ENCODE measurements around the gene KCNK6. TPM values are rescaled to one million over a fixed set of nuclear protein-coding genes. Genes with fewer than 3 reads are reported as not detected.
"Not testable (repeated sequence)": the region's sequence is repeated elsewhere in the genome, so short reads cannot be mapped to it uniquely, and the experiment has no call there.

Gene KCNK6
- total RNA-seq, 1 donor from 2014 or later: 13.1 TPM

GRCh38 chr19:38360839-38361631 is 41.4 kb downstream of the KCNK6 start:
- Histone ChIP-seq H3K9me3 (no peaks in the 10 kb centered on the region), H3K27me3 (peaks cover 19% of the 10 kb centered on the region), H3K36me3 (no peaks in the 10 kb centered on the region), H3K4me1 (peaks cover 11% of the 10 kb centered on the region), H3K4me3 (peak overlapping the region; percentile 67), H3K27ac (no peak overlapping the region)
- intact Hi-C loops (cut with DNase I): no loop called here
- DNase-seq: no peak
- no peak for TF ChIP-seq CTCF (IDR thresholded peaks at IDR 0.05)
- peak; percentile 3 for ATAC-seq

- H3K27ac ChIP-seq: no peak overlapping the region
- no peaks in the 10 kb centered on the region for H3K36me3 ChIP-seq
- H3K27me3 ChIP-seq: peaks cover 19% of the 10 kb centered on the region
- peaks cover 11% of the 10 kb centered on the region for H3K4me1 ChIP-seq
- DNase-seq (peak; percentile 90), ATAC-seq (peak; percentile 89)
- no peak for TF ChIP-seq CTCF (IDR thresholded peaks at IDR 0.05)
- peak overlapping the region; percentile 67 for H3K4me3 ChIP-seq
- no peaks in the 10 kb centered on the region for H3K9me3 ChIP-seq
- intact Hi-C loops (cut with DNase I): no loop called here
Measured at GRCh38 chr19:38361633-38362075, 42.0 kb downstream of the KCNK6 start.

- intact Hi-C loops (cut with DNase I): no loop called here
- Histone ChIP-seq H3K4me3 (peak overlapping the region; percentile 67), H3K27me3 (peaks cover 19% of the 10 kb centered on the region), H3K9me3 (no peaks in the 10 kb centered on the region), H3K4me1 (peaks cover 11% of the 10 kb centered on the region), H3K36me3 (no peaks in the 10 kb centered on the region), H3K27ac (no peak overlapping the region)
- DNase-seq (peak; percentile 96), ATAC-seq (peak; percentile 93)
- no peak for TF ChIP-seq CTCF (IDR thresholded peaks at IDR 0.05)
Measured at GRCh38 chr19:38362076-38362945, 42.7 kb downstream of the KCNK6 start.

- Histone ChIP-seq H3K4me3 (peak overlapping the region; percentile 67), H3K4me1 (peaks cover 11% of the 10 kb centered on the region), H3K27me3 (peaks cover 19% of the 10 kb centered on the region)
- H3K27ac ChIP-seq; ATAC-seq; H3K9me3 ChIP-seq; intact Hi-C loops (cut with DNase I); H3K36me3 ChIP-seq; DNase-seq: not testable (repeated sequence)
Measured at GRCh38 chr19:38362946-38363688, 43.5 kb downstream of the KCNK6 start.

- DNase-seq (no peak), ATAC-seq (no peak)
- no peak for TF ChIP-seq CTCF (IDR thresholded peaks at IDR 0.05)
- Histone ChIP-seq H3K27me3 (no peaks in the 10 kb centered on the region), H3K4me3 (no peak overlapping the region), H3K4me1 (peaks cover 7% of the 10 kb centered on the region), H3K36me3 (no peaks in the 10 kb centered on the region), H3K9me3 (no peaks in the 10 kb centered on the region), H3K27ac (no peak overlapping the region)
- intact Hi-C loops (cut with DNase I): no loop called here
Measured at GRCh38 chr19:38367041-38367440, 47.4 kb downstream of the KCNK6 start.
